ENCODE data around the gene SHLD2.
"Not testable (repeated sequence)": the region's sequence is repeated elsewhere in the genome, so short reads cannot be mapped to it uniquely, and the experiment has no call there.

Gene SHLD2

DNA sequence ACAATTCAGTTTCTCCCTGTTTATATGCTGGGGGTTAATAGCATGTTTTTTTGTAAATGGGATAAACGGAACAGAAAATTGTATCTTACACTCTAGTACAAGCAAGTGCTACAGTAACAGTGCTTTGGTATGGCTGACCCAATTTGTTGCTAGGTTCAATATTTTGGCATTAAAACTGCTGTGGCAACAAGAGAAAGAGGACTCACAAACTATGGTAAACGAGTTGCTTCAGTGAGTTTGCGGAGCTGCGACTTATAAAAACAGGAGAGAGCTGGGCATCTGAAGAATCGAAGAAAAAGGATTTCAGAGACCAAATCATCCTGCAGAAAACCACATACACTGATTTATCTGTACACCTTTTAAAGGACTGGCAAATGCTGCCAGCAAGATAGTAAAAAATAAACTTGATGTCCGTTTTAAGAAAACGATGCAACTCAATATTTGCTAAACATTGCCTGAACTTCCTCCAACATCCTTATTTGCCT, 2.6 kb upstream of the SHLD2 start:
- TF ChIP-seq, protein P1, sequence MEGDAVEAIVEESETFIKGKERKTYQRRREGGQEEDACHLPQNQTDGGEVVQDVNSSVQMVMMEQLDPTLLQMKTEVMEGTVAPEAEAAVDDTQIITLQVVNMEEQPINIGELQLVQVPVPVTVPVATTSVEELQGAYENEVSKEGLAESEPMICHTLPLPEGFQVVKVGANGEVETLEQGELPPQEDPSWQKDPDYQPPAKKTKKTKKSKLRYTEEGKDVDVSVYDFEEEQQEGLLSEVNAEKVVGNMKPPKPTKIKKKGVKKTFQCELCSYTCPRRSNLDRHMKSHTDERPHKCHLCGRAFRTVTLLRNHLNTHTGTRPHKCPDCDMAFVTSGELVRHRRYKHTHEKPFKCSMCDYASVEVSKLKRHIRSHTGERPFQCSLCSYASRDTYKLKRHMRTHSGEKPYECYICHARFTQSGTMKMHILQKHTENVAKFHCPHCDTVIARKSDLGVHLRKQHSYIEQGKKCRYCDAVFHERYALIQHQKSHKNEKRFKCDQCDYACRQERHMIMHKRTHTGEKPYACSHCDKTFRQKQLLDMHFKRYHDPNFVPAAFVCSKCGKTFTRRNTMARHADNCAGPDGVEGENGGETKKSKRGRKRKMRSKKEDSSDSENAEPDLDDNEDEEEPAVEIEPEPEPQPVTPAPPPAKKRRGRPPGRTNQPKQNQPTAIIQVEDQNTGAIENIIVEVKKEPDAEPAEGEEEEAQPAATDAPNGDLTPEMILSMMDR (IDR thresholded peaks at IDR 0.05; ENCODE audit: low read depth, low read length, missing control alignments): no peak
- DNase-seq (ENCODE audit: extremely low read depth, low read depth): no peak
- peak overlapping the region; percentile 80 for H3K4me3 ChIP-seq (replicated peaks; ENCODE audit: low read depth, low read length)

DNA sequence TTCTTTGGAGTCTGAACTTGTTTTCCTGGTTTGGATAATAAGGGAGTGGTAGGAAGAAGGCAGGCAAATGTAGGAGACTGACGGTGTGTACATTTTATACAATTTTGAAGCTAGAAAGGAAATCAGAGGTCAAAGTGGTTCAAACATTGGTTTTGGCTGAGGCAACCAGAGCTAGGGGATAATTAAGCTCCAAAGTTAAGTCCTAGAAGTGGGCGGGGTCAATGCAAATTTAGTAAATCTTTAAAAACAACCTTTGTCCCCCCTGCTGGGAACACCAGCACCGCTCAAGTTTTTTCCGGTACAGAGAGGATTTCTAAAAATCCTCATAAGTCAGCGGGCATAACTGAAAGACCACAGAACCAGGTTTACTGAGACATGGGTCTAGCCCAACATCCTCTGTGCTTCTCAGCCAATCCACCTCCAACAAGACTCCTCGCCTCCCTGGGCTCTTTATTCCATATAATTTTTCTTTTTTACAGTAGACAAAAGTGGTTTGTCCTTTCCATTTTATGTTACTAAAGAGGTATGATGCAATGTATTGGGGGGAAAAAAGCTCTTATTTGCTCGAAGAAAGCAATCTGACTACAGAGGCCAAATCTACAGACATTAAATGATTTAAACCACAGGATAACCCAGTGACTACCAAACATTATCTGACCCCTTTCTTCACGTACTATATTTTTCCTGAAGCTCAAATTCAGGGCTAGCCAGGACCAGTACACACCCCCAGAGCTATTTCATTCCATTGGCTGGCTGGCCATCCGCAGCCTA, 2.0 kb upstream of the SHLD2 start:
- TF ChIP-seq, protein P1 (IDR thresholded peaks at IDR 0.05; ENCODE audit: low read depth, low read length, missing control alignments): no peak
- no peak for DNase-seq (ENCODE audit: extremely low read depth, low read depth)
- peak overlapping the region; percentile 80 for H3K4me3 ChIP-seq (replicated peaks; ENCODE audit: low read depth, low read length)

DNA sequence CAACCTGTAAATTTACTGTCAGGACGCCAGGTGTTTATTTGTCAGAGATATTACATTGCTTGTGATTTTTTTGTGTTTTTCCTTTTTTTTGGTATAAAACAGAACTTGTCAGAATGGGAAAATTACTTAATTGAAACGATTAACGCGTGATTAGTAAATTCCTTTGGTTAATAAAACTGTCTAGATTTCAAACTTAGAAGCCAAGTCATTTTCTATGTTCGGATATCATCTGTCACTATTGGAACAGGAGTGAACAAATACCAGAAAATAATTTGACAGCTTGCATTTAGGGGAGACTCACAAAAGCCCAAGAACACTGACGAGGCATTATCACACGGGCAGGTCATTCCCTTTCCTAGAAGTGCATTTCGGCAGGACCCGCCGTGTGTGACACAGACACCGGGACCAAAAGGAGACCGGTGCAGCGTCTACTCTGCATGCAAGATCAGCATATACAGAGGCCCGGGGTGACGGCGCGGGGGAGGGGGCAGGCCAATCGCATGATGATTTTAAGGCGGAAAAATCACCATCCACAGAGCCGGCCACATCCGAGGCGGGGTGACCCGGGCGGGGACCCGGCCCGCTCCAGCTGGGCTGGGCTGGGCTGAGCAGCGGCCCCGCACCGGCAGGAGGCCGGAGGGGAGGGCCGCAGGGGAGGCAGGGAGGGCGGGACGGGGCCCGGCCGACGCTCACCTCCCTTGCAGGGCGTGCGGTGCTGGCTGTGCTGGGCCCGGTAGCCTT, 1.2 kb upstream of the SHLD2 start:
- TF ChIP-seq, protein P1 (IDR thresholded peaks at IDR 0.05; ENCODE audit: low read depth, low read length, missing control alignments): no peak
- peak overlapping the region; percentile 80 for H3K4me3 ChIP-seq (replicated peaks; ENCODE audit: low read depth, low read length)
- no peak for DNase-seq (ENCODE audit: extremely low read depth, low read depth)

DNA sequence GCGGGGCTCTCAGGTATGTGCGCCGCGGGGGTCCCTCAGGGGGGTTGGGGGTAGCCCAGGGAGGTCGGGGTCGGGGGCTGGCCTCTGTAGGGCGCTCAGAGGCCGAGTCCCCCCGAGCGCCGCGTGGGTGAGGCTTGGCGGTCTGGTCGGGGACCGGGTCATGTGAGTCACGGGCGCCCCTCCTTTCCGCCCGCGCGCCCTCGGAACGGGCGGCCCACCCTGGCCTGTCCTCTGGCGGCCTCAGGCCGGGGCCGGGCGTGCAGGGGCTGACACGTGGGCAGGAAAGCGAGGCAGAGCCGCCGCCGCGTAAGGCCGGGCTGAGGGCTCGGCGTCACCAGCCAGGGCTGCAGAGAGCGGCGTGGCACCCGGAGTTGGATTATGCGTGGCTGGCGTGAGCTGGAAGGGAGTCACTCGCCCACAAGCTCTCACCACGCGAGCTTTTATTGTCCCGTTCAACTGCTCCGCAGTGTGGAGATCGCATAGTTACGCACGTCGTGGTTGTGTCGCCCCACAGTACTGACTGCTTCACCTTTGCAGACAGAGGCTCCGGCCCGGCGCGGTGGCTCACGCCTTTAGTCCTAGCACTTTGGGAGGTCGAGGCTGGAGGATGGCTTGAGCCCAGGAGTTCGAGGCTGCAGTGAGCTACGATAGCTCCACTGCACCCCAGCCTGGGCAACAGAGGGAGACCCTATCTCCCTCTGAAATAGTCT, 385 bp downstream of the SHLD2 start:
- peak overlapping the region; percentile 86 for H3K4me3 ChIP-seq (replicated peaks; ENCODE audit: low read depth, low read length)
- TF ChIP-seq, protein P1 (IDR thresholded peaks at IDR 0.05; ENCODE audit: low read depth, low read length, missing control alignments): no peak
- no peak for DNase-seq (ENCODE audit: extremely low read depth, low read depth)

DNA sequence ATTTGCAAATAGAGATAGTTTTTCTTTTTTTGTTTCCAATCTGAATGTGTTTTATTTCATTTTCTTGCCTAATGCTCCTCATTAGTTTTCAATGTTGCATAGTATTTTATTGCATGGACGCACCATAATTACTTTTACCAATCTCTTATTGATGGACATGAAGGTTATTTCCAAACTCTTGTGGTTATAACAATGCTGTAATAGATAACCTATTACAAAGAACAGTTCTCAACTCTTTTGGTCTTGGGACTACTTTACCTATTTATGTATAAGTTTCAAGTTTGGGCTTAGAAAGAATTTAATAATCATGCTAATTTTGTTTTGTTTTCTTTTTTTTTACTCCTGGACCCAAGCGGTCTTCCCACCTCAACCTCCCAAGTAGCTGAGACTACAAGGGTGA, 7.0 kb downstream of the SHLD2 start:
- no peak overlapping the region for H3K4me3 ChIP-seq (replicated peaks; ENCODE audit: low read depth, low read length)
- TF ChIP-seq, protein P1 (IDR thresholded peaks at IDR 0.05; ENCODE audit: low read depth, low read length, missing control alignments): no peak
- DNase-seq (ENCODE audit: extremely low read depth, low read depth): no peak

DNA sequence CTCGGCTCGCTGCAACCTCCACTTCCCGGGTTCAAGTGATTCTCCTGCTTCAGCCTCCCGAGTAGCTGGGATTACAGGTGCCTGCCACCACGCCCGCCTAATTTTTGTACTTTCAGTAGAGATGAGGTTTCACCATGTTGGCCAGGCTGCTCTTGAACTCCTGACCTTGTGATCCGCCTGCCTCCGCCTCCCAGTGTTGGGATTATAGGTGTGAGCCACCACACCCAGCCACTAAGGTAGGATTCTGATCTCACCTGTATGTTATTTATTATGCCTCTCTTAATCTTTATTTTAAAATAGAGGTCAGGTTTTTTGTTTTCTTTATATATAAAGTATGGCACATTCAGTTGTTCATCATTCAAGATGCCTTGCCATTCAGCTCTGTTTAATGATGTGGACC, 9.7 kb downstream of the SHLD2 start:
- not testable (repeated sequence) for DNase-seq (ENCODE audit: extremely low read depth, low read depth); H3K4me3 ChIP-seq (replicated peaks; ENCODE audit: low read depth, low read length)
